GM19035 (cell line): ENCODE results near the gene MDH1B.
"Not testable (repeated sequence)": the region's sequence is repeated elsewhere in the genome, so short reads cannot be mapped to it uniquely, and the experiment has no call there.

Experiments
- ATAC-seq: cut with Tn5 transposase; IDR thresholded peaks from one replicate; pipeline ENCODE4 v1.9.1; 2021; ENCODE audit not compliant: unreplicated experiment

MDH1B gene

DNA sequence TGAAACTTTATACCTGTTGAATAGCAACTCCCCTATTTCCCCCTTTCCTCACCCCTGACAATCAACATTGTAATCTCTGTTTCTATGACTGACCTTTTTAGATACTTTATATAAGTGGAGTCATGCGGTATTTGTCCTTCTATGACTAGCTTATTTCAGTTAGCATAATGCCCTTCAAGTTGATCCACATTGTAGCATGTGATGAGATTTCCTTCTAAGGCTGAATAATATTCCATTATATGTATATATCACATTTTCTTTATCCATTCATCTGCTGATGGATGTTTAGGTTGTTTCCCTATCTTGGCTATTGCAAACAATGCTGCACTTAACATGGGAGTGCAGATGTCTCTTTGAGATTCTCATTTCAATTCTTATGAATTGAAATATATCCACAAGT is 9.7 kb upstream of the MDH1B start:
- ATAC-seq = no peak

DNA sequence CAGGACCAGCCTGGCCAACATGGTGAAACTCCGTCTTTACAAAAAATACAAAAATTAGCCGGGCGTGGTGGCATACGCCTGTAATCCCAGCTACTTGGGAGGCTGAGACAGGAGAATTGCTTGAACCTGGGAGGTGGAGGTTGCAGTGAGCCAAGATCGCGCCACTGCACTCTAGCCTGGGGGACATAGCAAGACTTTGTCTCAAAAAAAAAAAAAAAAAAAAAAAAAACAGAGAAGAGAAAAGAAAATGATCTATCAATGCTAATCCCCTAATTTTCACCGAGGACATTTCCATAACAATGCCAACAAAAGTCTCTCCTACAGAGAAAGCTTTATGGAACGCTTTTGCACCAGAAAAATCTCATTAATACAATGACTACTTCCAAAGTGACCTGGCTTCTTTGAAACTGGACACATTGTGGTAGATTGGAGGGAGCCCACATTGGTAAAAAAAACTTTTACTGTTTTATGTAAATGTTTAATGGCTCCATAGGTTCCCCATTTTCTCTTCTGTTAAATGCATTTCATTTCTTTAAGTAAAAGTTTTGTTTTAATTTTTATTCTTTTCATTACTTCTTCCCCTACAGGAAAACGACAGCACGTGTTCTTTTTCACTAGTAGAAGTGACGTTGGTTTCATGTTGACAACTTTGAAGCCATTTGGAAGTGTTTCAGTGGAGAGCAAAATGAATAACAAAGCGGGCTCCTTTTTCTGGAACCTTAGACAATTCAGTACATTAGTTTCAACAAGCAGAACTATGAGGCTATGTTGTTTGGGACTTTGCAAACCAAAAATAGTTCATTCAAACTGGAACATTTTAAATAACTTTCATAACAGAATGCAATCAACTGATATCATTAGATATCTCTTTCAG is 1.2 kb upstream of the MDH1B start:
- ATAC-seq = no peak

DNA sequence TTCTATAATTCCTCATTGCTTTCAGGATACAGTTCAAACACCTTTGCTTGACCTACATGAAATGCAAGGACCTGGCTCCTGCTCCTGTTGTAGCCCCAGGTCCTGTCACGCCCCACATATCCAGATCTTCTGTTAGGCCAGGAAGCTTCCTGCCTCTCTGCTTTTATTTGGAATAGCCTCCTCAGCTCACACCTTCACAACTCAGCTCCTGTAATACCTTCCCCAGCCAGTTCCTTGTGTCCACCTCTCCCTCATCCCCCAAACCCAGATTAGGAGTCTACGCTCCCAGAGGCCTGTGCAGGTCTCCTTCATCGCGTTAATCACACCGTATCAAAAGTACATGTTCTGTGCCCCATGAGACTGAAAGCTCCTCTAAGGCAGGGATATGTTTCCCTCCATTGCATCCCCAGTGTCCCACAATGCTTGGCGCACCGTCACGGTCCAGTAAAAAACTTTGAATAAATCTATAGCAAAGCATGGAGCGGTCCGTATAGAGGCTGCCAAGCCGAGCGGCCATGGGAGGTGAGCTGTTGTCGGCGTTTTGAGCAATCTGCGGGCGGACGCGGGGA is 371 bp downstream of the MDH1B start:
- ATAC-seq = peak; percentile 35

DNA sequence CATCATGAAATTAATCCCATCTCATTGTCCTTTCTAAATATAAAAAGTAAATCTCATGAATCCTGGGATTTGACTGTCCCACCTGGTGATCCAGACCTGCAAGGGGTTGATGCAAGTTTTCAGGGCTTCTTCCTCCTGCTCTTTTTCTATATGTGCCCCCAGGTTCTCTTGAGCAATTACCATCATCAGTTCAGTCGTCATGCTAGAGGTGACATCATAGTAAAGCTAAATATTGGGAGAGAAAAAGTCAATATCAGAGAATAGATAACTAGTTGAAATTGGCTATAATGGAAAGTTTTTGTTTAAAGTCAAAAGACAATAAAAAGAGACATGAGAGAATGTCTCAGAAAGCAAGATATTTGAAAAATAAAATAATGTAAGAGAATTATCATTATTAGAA is 8.3 kb downstream of the MDH1B start:
- ATAC-seq = no peak

DNA sequence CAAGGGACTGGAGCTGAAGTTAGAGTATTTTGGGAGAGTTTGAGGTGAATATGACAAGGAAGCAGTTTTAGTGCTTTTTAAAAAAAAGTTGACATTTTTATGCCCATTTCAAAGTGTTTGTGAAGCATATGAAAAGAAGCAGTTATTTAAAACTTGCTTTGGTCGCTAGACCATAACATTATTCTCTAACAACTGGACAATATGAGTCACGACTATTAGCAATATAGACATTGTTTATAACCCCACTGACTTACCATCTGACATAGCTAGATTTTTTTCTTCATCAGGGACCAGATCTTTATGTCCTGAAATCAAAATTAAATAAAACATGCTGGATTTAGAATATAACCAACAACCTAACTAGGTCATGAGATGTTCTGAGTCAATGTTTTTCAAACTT is 24.3 kb downstream of the MDH1B start:
- ATAC-seq = no peak

DNA sequence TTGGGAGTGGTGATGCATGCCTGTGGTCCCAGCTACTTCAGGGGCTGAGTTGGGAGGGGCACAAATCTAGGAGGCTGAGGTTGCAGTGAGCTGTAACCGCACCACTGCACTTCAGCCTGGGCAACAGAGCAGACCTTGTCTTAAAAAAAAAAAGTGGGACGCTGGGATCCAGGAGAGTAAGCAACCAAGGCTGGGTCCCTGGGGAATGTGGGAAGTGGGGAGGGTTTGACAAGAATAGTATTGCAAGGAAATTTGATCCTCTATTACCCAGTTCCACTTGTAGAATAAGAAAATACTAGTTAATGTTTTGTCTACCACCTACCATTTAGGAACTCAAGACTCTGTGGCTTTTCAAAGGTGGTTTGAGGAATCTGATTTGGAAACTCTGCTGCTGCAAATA is 25.9 kb downstream of the MDH1B start:
- no peak for ATAC-seq

DNA sequence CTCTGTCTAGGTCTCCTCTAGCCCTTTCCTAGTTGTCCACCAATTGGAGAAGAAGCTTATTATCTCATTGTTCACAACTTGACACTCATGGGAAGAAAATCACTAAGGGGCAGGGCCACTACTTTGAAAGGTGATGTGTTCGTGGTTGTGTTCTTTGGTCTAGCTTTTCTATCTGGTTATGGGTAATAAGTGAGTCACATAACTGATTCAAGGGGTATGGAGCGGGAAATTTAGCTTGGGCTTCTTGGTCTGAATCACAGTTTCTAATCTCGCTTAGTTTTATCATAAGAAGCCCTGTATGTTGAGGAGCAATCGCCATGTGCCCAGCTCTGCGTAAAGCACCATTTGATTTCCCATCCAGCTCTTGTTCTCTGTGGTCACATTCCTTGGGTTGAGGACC is 28.2 kb downstream of the MDH1B start:
- no peak for ATAC-seq

DNA sequence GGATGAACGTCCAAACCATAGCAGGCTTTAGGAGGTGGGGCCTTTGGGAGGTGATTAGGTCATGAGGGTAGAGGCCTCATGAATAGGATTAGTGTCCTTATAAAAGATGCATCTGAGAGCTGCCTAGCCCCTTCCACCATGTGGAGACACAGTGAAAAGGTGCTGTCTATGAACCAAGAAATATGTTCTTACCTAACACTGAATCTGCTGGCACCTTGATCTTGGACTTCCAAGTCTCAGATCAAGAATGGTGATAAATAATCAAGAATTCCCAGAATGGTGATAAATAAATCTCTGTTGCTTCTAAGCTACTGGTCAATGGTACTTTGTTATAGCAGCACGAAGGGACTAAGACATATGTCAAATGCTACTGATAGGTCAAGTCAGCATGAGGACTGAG is 31.8 kb downstream of the MDH1B start:
- ATAC-seq = no peak

DNA sequence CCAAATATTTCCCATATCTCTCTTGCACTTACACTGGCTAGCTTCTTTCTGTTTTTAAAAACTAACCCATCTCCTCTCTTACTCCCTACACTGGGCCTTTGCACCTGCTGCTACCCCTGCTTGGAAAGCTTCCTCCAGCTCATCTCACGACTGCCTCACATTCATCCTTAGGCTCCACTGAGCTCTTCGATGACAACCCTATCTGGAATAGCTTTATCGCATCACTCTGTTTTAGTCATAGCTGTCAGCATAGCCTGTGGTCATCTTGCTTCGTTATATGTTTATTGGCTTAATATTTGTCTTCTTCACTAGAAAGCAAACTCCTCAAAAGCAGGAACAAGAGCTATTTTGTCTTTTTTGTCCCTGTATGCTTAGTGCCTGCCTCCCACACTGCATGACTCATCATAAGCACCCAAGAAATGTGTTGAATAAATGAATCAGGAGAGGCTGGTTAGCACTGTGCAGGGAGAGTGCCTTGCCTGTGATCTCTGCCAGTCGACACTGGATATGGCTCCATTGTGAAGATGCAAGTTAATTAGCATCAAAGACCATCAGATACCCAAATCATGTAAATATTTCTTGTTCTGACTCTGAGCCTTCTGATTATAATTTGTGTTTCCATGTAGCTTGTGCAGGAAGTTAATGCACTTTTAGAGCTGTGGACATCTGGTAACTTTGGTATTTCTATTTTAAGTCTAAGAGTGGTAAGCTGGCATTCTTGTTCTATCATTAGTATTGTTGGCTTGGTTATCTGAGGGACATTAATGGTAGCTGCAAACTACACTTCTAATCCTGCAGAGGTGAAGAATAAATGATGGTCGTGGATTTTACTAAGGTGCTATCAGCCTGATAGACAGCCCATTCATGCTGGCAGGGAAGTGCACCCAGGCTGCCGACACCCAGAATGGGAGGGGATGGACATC is 36.6 kb downstream of the MDH1B start:
- ATAC-seq = no peak

DNA sequence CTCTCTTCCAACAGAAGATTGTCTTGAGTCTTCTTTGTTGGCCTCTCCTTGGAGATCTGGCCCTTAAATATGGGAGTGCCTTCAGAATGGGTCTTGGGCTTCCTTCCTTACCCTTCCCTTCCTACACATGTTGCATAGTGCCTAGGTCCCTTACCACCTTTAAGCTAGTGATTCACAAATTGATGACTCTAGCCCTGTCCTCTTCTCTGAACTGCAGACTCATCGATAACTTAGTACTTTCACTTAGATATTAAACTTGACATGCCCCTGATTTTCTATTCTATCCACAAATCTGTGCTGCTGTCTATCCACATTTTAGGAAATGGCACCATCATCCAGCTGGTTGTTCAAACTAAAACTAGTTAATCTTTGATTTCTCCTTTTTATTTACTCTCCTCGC is 37.8 kb downstream of the MDH1B start:
- no peak for ATAC-seq

DNA sequence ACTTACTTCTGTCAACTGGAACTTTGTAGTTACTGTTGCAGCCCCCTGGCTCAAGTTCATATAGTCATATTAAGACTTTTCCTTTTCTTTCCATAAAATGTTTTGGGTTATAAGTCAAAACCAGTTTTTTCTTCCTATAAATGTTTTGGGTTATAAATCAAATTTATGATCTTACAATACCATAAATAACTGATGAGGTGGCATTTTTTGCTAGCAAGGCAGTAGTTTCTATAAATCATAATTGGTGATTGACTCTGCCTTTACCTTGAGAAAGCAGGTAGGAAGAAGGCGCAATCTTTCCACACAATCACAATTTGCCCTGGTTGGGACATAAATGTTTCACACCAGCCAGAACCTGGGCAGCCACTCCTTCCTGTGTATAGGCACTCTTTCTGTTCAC is 41.8 kb downstream of the MDH1B start:
- no peak for ATAC-seq

DNA sequence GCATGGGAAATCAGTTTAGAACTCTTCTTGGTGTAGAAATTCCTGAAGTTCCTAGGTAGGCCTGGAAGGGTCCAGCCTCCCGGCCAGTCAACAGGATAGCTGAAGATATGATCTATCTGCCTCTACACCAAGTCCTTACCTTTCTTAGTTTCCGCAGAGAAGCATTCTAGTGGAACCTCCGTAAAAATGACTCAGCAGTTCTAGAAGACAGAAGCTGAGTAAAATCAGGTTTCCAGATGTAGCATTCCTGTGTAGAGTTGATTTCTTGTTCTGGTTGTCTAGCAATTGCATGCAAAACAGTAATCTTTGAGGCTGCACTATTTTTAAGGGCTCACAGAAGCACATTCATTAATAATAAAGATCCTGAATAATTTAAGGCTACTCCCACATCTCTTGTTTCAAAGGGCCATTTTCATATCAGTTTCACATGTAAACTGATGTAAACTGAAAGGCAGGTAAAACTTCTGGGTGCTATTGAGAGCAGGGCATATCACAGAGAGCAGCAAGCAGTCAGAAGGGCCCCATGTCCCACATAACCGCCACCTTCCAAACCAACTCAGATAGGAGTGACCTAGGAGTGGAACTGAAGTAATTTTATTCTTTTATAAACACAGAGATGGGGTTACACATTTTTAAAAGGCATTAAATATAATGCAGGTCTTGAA is 43.7 kb downstream of the MDH1B start:
- ATAC-seq = peak; percentile 76

DNA sequence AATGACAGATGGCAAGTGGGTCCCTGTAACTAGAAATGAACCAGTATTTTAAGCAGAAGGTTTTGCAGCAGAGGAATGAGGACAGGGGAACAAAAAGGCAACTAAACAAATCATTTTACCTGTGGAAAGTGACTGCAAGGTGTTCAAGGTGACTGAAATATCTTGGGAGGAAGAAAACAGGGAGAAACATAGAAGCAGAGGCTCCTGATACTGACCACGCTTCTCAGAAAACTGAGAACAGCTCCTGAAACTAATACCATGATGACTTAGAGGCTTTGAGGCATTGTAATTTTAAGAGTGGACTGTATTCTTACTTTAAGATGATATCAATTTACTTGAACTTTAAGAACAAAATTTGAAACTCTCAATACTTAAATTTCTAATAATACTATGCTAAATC is 46.8 kb downstream of the MDH1B start, which contains the start of gene DYTN:
Gene DYTN, minus strand, starts transcription at position 101 of the 400 bp plus-strand sequence. CDS start 117 bp downstream, outside the sequence.
- no peak for ATAC-seq

DNA sequence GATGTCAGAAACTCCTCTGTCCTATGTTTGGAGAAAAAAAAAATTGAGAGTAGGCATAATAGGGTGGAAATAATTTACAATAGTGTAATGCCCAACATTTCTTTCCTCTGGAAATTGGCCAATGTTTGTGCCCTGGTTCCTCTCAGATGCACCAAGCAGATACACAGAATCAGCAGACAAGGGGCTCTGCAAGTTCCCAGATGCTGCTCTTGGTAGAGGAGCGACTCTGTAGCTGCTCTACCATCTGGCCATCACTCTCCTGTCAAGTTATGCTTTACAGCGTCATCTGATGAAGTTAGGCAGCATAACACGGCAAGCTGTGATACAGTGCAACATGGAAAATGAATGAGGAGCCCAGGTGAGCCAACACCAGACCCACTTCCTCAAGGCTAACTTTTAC is 48.5 kb downstream of the MDH1B start:
- no peak for ATAC-seq

DNA sequence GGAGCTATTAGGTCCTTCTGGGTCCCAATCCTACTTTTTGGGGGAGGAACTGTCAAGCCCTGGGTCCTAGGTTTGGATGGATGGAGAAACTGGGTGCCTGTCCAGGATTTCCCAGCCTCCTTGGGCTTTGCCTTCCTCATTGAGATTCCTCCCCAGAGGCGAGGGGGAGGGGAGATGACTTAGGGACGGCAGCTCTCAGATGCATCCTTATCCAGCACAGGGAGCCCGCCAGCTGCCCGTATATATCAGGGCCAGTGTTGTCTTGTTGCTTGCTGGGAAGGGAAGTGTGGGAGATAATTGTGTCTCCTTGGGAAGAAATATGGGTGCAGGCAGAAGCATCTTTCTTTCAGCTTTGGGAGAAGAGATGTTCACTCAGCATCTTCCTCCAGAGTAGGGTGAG is 49.9 kb downstream of the MDH1B start:
- not testable (repeated sequence) for ATAC-seq

DNA sequence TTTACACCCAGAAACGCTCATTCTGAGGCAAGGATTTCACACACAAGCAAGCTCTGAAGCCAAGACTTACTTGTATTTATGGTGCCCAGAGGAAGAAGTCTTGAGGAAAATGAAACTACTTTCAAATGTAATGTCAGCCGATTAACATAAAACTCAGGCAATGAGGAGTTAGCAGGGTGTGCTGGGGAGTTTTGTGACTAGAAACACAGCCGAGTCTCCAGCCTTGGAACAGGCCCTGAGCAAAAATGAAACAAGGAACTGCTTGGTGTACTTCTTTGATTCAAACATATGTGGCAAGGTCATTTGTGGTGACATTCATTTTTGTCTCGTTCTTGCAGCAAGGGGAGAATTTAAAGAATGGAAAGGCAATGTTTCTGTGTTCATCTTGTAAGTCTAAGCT is 51.4 kb downstream of the MDH1B start:
- peak; percentile 61 for ATAC-seq

DNA sequence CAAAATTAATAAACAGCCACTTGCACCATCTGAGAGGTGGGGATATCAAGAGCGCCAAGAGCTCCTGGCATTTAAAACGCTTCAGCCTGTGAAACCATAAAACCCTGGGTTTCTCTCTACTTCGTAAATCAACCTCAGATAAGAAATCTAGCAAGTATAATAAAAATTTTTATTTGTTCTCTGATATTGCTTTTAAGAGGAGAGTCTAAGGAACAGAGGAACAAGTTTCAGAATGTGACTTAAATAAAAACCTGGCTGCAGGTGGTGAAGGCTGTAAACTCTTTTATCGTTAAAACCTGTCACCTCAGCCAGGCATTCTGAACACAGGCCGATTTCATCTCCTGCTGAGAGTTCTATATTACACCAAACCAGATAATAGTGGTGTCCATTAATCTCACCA is 56.8 kb downstream of the MDH1B start:
- ATAC-seq = no peak

DNA sequence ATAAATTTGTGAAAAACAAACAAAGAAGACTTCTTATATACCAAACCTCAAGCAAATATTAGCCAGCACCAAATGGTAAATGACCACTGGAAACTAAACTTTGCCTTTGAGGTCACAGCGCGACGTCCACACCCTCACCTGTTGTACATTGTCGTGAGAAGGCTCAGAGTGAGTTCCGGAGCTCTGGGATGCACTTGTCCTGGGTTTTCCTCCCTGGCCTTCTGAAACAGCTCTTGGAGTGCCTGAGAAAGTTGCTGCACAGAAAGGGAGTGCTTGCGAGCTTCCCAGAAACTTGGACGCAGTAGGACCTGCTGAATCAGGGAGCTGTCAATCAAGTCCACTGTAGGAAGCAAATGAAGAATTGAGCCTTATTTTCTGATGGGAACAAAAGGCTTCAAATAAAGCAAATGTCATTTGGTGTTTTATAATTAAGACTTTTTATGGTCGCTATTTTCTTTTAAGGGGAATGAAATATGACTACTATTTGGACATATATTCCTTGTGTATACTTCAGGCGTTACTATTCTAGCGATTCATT is 57.9 kb downstream of the MDH1B start:
- no peak for ATAC-seq

DNA sequence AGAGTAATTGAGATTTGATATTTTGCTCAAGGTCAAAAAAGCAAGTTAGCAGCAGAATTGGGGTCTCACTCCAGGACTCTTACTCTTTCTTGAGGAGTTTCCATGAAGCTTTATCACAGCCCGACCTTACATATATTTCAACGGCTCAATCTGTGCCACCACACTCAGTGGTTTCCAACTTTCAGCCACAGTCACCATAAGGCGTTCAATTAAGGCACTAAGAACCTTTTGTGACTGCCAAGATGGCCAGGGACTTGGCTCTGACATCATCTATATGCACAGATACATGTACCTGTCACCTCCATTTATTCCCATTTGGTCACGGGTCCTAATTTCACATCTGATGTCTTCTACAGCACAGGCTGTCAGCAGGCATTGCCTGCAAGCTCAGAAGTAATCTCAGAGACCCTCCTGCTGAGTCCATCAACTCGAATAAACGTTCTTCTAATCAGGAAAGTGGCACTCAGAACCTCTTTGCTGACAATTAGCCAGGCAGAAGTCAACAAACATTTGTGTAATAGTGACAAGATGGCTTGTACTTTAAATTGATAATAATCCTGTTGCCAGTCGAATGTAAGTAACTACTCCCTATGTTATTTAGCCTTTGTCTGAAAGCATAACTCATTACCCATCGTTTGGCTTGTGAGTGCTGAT is 63.0 kb downstream of the MDH1B start:
- no peak for ATAC-seq

DNA sequence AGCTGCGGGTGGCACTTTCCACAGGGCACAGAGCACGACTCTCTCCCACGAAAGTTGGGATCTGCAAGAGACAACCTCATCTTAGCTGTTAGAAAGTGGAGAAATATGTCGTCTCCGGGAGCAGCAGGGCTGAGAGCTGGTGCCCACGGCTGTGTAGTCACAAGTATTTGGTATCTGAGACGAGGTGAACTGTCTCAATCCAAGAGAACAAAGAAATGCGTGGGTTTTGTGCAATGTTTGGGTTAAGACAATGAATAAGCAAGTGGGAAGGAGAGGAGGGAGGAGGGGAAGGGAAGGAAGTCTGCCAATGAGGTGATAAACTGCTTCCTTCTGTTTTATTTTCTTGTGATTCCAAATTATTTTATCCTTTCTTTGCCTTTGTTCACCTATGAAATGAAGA is 65.0 kb downstream of the MDH1B start:
- ATAC-seq = no peak
